ENCODE results near the gene HAO1. TPM values are rescaled to one million over a fixed set of nuclear protein-coding genes. Genes with fewer than 3 reads are reported as not detected.

HAO1 gene
- total and polyA plus RNA-seq, 8 donors = not detected

DNA sequence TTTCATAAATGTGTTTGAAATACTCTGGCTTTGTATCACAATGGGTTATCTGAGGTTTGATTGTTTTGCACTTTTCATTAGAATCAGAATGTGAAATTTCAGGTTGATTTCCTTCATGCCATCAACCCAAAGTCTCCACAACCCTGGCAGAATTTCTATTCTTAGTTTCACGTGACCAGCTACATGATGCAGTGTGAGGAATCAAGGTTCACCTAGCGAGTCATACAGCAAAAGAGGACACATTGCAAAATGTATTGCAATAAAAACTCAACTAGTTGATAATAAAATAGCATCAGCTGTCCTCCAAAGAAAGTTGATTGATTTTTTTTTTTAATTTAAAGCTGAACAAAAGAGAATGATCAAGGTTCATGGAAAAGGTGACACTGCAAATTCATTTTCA lies 2.2 kb downstream of the HAO1 start:
- H3K36me3 ChIP-seq = no peaks in the 10 kb centered on the region
- no peak for DNase-seq
- 50 to 79% (median 66%) methylated on average over 2 of the region's 2 CpGs for WGBS, 5 donors
- intact Hi-C loops (cut with DNase I; ENCODE audit: low total_unique reads) = loop anchor here (5.0 kb wide), 1 partner anchor 784 kb away; no protein-coding TSS in a partner anchor
- TF ChIP-seq POLR2AphosphoS5 (IDR thresholded peaks at IDR 0.05) (no peak), EP300 (IDR thresholded peaks at IDR 0.05) (no peak), POLR2A (IDR thresholded peaks at IDR 0.05) (no peak)
- TF ChIP-seq, protein P1, sequence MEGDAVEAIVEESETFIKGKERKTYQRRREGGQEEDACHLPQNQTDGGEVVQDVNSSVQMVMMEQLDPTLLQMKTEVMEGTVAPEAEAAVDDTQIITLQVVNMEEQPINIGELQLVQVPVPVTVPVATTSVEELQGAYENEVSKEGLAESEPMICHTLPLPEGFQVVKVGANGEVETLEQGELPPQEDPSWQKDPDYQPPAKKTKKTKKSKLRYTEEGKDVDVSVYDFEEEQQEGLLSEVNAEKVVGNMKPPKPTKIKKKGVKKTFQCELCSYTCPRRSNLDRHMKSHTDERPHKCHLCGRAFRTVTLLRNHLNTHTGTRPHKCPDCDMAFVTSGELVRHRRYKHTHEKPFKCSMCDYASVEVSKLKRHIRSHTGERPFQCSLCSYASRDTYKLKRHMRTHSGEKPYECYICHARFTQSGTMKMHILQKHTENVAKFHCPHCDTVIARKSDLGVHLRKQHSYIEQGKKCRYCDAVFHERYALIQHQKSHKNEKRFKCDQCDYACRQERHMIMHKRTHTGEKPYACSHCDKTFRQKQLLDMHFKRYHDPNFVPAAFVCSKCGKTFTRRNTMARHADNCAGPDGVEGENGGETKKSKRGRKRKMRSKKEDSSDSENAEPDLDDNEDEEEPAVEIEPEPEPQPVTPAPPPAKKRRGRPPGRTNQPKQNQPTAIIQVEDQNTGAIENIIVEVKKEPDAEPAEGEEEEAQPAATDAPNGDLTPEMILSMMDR (IDR thresholded peaks at IDR 0.05) = no peak
- H3K27me3 ChIP-seq = no peaks in the 10 kb centered on the region
- no peaks in the 10 kb centered on the region for H3K9me3 ChIP-seq
- H3K4me3 ChIP-seq = no peak overlapping the region
- H3K4me1 ChIP-seq = peaks cover 0 to 26% (median 17%) of the 10 kb centered on the region in 4 donors
- H3K27ac ChIP-seq = no peak overlapping the region

GRCh38 chr20:7937328-7937727 lies 2.9 kb downstream of the HAO1 start:
- H3K27me3 ChIP-seq = no peaks in the 10 kb centered on the region
- no peak for TF ChIP-seq POLR2AphosphoS5 (IDR thresholded peaks at IDR 0.05)
- no peak for TF ChIP-seq EP300 (IDR thresholded peaks at IDR 0.05)
- intact Hi-C loops (cut with DNase I; ENCODE audit: low total_unique reads) = loop anchor here (5.0 kb wide), 1 partner anchor 785 kb away; no protein-coding TSS in a partner anchor
- H3K9me3 ChIP-seq = no peaks in the 10 kb centered on the region
- 83 to 92% (median 86%) methylated on average over 3 of the region's 3 CpGs for WGBS, 5 donors
- DNase-seq = no peak
- H3K4me3 ChIP-seq = no peak overlapping the region
- no peak overlapping the region for H3K27ac ChIP-seq
- peaks cover 0 to 26% (median 17%) of the 10 kb centered on the region in 4 donors for H3K4me1 ChIP-seq
- no peaks in the 10 kb centered on the region for H3K36me3 ChIP-seq

DNA sequence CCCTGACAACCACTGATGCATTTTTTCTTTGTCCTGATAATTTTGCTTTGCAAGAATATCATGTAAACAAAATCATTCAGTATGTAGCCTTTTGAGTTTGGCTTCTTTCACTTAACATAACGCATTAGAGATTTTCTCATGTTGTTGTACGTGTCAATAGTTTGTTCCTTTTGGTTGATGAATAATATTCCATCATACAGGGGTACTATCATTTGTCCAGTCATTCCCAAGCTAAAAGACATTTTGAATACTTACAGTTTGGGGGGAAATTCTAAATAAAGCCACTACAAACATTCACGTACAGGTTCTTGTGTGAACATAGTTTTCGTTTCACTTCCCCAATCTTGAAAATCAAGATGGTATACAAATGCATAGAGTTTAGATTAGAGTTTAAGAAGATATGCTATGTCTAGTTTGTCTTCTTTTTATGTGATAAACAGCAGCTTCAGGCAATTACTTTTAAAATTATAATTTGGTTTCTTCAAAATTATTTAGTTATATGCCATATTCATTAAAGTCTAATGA lies 5.2 kb downstream of the HAO1 start:
- 71 to 81% (median 76%) methylated on average over 4 of the region's 4 CpGs for WGBS, 5 donors
- TF ChIP-seq, protein P1 (IDR thresholded peaks at IDR 0.05) = no peak
- no peak for TF ChIP-seq POLR2A (IDR thresholded peaks at IDR 0.05)
- TF ChIP-seq POLR2AphosphoS5 (IDR thresholded peaks at IDR 0.05) = no peak
- no peak for TF ChIP-seq EP300 (IDR thresholded peaks at IDR 0.05)
- DNase-seq = no peak
- no peaks in the 10 kb centered on the region for H3K27me3 ChIP-seq
- intact Hi-C loops (cut with DNase I; ENCODE audit: low total_unique reads) = loop anchor here (5.0 kb wide), 1 partner anchor 787 kb away; no protein-coding TSS in a partner anchor
- H3K4me1 ChIP-seq = peaks cover 0 to 19% (median 9%) of the 10 kb centered on the region in 4 donors
- H3K36me3 ChIP-seq = no peaks in the 10 kb centered on the region
- no peak overlapping the region for H3K4me3 ChIP-seq
- H3K27ac ChIP-seq = no peak overlapping the region
- no peaks in the 10 kb centered on the region for H3K9me3 ChIP-seq

DNA sequence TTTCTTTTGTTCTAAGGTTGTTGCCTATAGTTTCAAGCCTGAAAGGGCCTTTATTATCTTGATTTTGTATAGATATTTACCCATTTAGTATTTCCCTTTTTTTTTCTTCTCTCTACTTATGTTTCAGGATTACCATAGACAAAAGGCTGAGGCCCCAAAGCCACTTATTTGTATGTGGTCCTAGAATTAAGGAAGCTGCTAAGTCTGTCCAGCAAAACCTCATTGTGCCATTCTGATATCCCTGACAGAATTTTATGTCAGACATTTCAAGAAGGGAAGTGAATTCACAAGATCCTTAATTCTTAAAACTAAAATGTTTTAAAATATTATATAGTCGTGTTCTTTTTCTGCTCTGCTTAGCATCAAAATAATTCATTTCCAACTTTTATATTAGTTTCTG lies 6.9 kb downstream of the HAO1 start:
- TF ChIP-seq, protein P1 (IDR thresholded peaks at IDR 0.05) = no peak
- no peak for TF ChIP-seq POLR2A (IDR thresholded peaks at IDR 0.05)
- TF ChIP-seq POLR2AphosphoS5 (IDR thresholded peaks at IDR 0.05) = no peak
- no peak for TF ChIP-seq EP300 (IDR thresholded peaks at IDR 0.05)
- no peaks in the 10 kb centered on the region for H3K9me3 ChIP-seq
- peaks cover 0 to 16% (median 7%) of the 10 kb centered on the region in 4 donors for H3K4me1 ChIP-seq
- no peaks in the 10 kb centered on the region for H3K27me3 ChIP-seq
- WGBS, 5 donors = 78 to 92% (median 86%) methylated on average over 1 of the region's 1 CpG
- H3K36me3 ChIP-seq = no peaks in the 10 kb centered on the region
- intact Hi-C loops (cut with DNase I; ENCODE audit: low total_unique reads) = no loop called here
- no peak for DNase-seq
- H3K4me3 ChIP-seq = no peak overlapping the region
- H3K27ac ChIP-seq = no peak overlapping the region

DNA sequence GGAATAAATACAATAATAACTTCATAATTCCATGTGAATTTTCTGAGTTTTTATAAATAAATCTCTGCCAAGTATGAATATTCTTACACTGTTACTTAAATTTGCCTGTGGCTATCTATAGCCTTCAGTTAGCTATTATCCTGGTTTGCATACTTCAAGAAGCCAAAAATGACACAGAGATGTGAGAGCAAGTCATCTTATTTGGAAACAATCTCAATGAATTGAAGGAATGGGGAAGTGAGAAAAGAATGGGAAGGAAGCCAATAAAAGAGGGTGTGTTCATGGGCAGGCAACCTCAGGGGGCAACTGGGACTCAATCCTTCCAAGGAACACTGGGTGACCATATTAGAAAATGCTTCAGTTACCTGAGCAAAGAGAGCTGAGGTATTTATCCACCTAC lies 9.9 kb downstream of the HAO1 start:
- Histone ChIP-seq H3K4me1 (no peaks in the 10 kb centered on the region), H3K36me3 (no peaks in the 10 kb centered on the region), H3K9me3 (no peaks in the 10 kb centered on the region), H3K27me3 (no peaks in the 10 kb centered on the region), H3K27ac (no peak overlapping the region), H3K4me3 (no peak overlapping the region)
- DNase-seq = no peak
- intact Hi-C loops (cut with DNase I; ENCODE audit: low total_unique reads) = no loop called here
- TF ChIP-seq POLR2A (IDR thresholded peaks at IDR 0.05) (no peak), EP300 (IDR thresholded peaks at IDR 0.05) (no peak), POLR2AphosphoS5 (IDR thresholded peaks at IDR 0.05) (no peak)
- TF ChIP-seq, protein P1 (IDR thresholded peaks at IDR 0.05) = no peak
